ENCODE measurements around the gene RUBCN.

- no peak for TF ChIP-seq CTCF (IDR thresholded peaks at IDR 0.05; ENCODE audit: insufficient read depth, low read depth, low read length)
- no peak for TF ChIP-seq EZH2 (IDR thresholded peaks at IDR 0.05; ENCODE audit: insufficient read depth, low read length)
These were observed 60.8 kb downstream of the RUBCN start for GRCh38 chr3:197675951-197676350.

All from astrocyte (in vitro differentiated cells and primary cell).